Measurements from ENCODE around the gene VASP.
A peak's percentile ranks its signal among the peaks of the same experiment; 100 is the strongest.

DNA sequence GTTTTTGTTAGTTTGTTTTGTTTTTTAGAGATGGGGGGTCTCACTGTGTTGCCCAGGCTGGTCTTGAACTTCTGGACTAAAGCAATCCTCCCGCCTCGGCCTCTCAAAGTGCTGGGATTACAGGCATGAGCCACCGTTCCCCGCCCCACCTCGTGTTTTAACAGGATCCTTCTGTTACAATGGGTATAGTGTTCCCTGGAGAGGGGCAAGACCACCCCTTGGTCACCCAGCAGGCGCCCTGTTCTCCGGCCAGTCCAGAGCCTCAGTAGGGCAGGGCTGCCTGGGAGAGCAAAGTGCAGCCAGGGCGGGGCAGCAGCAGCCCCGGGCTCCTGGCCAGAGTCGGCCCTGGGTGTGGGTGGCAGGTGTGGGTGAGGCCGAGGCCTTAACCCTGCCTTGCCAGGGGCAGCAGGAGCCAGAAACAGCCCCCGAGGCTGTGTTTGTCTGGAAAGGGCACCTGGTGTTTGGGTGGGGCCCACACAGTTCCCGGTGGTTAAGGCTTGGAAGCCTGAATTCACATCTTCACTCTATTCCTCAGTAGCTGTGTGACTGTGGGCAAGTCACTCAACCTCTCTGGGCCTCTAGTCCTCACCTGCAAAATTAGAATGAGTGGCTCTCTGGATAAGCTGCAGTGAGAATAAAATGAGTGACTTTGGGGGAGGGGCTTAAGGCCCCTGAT, 7.2 kb downstream of the VASP start:
- TF ChIP-seq, protein P1, sequence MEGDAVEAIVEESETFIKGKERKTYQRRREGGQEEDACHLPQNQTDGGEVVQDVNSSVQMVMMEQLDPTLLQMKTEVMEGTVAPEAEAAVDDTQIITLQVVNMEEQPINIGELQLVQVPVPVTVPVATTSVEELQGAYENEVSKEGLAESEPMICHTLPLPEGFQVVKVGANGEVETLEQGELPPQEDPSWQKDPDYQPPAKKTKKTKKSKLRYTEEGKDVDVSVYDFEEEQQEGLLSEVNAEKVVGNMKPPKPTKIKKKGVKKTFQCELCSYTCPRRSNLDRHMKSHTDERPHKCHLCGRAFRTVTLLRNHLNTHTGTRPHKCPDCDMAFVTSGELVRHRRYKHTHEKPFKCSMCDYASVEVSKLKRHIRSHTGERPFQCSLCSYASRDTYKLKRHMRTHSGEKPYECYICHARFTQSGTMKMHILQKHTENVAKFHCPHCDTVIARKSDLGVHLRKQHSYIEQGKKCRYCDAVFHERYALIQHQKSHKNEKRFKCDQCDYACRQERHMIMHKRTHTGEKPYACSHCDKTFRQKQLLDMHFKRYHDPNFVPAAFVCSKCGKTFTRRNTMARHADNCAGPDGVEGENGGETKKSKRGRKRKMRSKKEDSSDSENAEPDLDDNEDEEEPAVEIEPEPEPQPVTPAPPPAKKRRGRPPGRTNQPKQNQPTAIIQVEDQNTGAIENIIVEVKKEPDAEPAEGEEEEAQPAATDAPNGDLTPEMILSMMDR (IDR thresholded peaks at IDR 0.05) = peak in 1 of 6 experiments; percentile 2
- peak in 1 of 2 donors; percentile 74 for TF ChIP-seq POLR2A (IDR thresholded peaks at IDR 0.05)
